22Rv1 (cell line): ENCODE data around the gene CCNL2.

Source experiments
- CTCF ChIP-seq: fragments of 450-650 bp; IDR thresholded peaks from 2 replicates; pipeline ENCODE4 v1.5.1; 2017; ENCODE audit warnings: mild to moderate bottlenecking
- ZFX ChIP-seq: fragments of 450-650 bp; IDR thresholded peaks from 2 replicates; pipeline ENCODE4 v1.6.1; 2017; ENCODE audit warnings: antibody characterized with exemption, borderline replicate concordance

GRCh38 chr1:1421907-1422464 lies 22.9 kb upstream of the CCNL2 start:
- TF ChIP-seq CTCF = no peak
- TF ChIP-seq ZFX = no peak
